Measurements from ENCODE around the gene AARS2. TPM values are rescaled to one million over a fixed set of nuclear protein-coding genes. Genes with fewer than 3 reads are reported as not detected.

The AARS2 gene
- total RNA-seq, 1 experiment from 2014 or later = 21.7 TPM

- no peaks in the 10 kb centered on the region for H3K9me3 Mint-ChIP-seq
- Histone ChIP-seq H2BK20ac (ENCODE audit: low read depth, low read length, poor library complexity, severe bottlenecking) (no peak overlapping the region), H2BK15ac (ENCODE audit: low read depth, low read length) (no peak overlapping the region), H4K20me1 (ENCODE audit: control insufficient read depth, insufficient read depth, insufficient read length) (no peaks in the 10 kb centered on the region), H3K23ac (ENCODE audit: insufficient read length, low read depth, low read length) (no peak overlapping the region), H3K79me1 (ENCODE audit: insufficient read depth, low read depth, low read length, poor library complexity, severe bottlenecking) (no peaks in the 10 kb centered on the region), H3K56ac (ENCODE audit: insufficient read length, low read depth, low read length) (no peak overlapping the region), H3K14ac (ENCODE audit: insufficient read depth, low read length) (no peak overlapping the region), H3K23me2 (ENCODE audit: insufficient read length, low read depth, low read length, poor library complexity, severe bottlenecking) (peaks cover 8% of the 10 kb centered on the region), H3K27ac (ENCODE audit: insufficient read length, low read depth, low read length) (no peak overlapping the region), H3K4me2 (ENCODE audit: insufficient read depth, insufficient read length, low read length) (no peak overlapping the region), H2BK5ac (ENCODE audit: insufficient read length, low read length) (no peak overlapping the region), H3K4me1 (ENCODE audit: insufficient read depth, low read length) (no peaks in the 10 kb centered on the region), H3T11ph (ENCODE audit: low read length) (no peak overlapping the region), H2AFZ (ENCODE audit: low read length) (no peak overlapping the region), H3K79me2 (ENCODE audit: insufficient read depth, low read length) (no peaks in the 10 kb centered on the region), H4K91ac (ENCODE audit: insufficient read length, low read depth, low read length) (no peak overlapping the region), H3K27me3 (ENCODE audit: insufficient read depth, low read length) (peaks cover 2% of the 10 kb centered on the region; the same call in 1 of the 2 replicates), H3K4ac (ENCODE audit: low read depth, low read length) (no peak overlapping the region), H4K8ac (replicated peaks; ENCODE audit: insufficient read length, low read depth, low read length) (no peak overlapping the region), H2BK120ac (ENCODE audit: low read depth, low read length, poor library complexity, severe bottlenecking) (no peak overlapping the region), H3K18ac (ENCODE audit: insufficient read length, low read depth, low read length) (no peak overlapping the region), H2AK5ac (ENCODE audit: insufficient read length, low read length) (no peak overlapping the region), H4K5ac (ENCODE audit: insufficient read length, low read depth, low read length) (no peak overlapping the region), H2BK12ac (ENCODE audit: insufficient read length, low read depth, low read length) (no peak overlapping the region), H3K9me3 (ENCODE audit: control insufficient read depth, low read depth, low read length) (no peaks in the 10 kb centered on the region), H3K9ac (ENCODE audit: extremely low read depth, insufficient read length, low read length) (no peak overlapping the region)
- H3K36me3 Mint-ChIP-seq (ENCODE audit: insufficient read depth in 1 of 3, low read depth in 3 of 3) = no peaks in the 10 kb centered on the region
- no CpG with 5 or more reads among the region's 4 CpGs for WGBS (ENCODE audit: extremely low coverage, insufficient read length, low lambda C conversion rate)
- H3K4me3 Mint-ChIP-seq = no peak overlapping the region
- no peak for TF ChIP-seq CTCF (conservative IDR thresholded peaks at IDR 0.05)
- peaks cover 75% of the 10 kb centered on the region for H3K27me3 Mint-ChIP-seq (ENCODE audit: low read depth)
- no peak for DNase-seq
- H3K4me1 Mint-ChIP-seq = peaks cover 8 to 9% of the 10 kb centered on the region in 2 experiments
- no peak overlapping the region for H3K27ac Mint-ChIP-seq
Measured at GRCh38 chr6:44292661-44293365, 20.3 kb downstream of the AARS2 start.

Measured in H9 (cell line).